Breast epithelium (tissue), 4 donors: ENCODE measurements around the gene KLHL29. TPM values are rescaled to one million over a fixed set of nuclear protein-coding genes. Genes with fewer than 3 reads are reported as not detected.

Experiments
- DNase-seq, 2 donors: peaks; one replicate each; pipeline ENCODE4 v3.0.0-alpha.2; 2019; ENCODE audit warnings: low spot score in 2 of 2
- H3K27ac ChIP-seq, 2 donors: fragments of 200-600 bp; sonication (generic) in 1 of 2; one replicate each; pipeline ENCODE4 v1.5.1; 2016 to 2019; ENCODE audit warnings: mild to moderate bottlenecking in 1 of 2
- H3K27me3 ChIP-seq, 2 donors: fragments of 200-600 bp; sonication (generic) in 1 of 2; one replicate each; pipeline versions ENCODE4 v1.5.1 to v1.6.0; 2017 to 2019; ENCODE audit warnings: control low read depth in 1 of 2, mild to moderate bottlenecking in 1 of 2
- H3K36me3 ChIP-seq: fragments of 200-600 bp; one replicate; pipeline ENCODE4 v1.5.1; 2019
- H3K4me1 ChIP-seq, 2 donors: fragments of 200-600 bp; sonication (generic); one replicate each; pipeline ENCODE4 v1.5.1; 2016 to 2019; ENCODE audit warnings: control low read depth in 1 of 2
- H3K4me3 ChIP-seq, 3 donors: fragments of 200-600 bp; sonication (generic); 1 replicate in 2 of 3; 2 replicates in 1 of 3; pipeline ENCODE4 v1.5.1; 2016 to 2019; ENCODE audit warnings: mild to moderate bottlenecking in 3 of 3, moderate library complexity in 2 of 3
- H3K9me3 ChIP-seq, 2 donors: fragments of 200-600 bp; sonication (generic) in 1 of 2; one replicate each; pipeline ENCODE4 v1.5.1; 2016 to 2019; ENCODE audit warnings: control low read depth in 1 of 2
- CTCF ChIP-seq, 3 donors: fragments of 450-650 bp; IDR thresholded peaks; one replicate each; pipeline ENCODE4 v1.5.1; 2016 to 2017; ENCODE audit warnings: antibody characterized with exemption in 3 of 3, mild to moderate bottlenecking in 3 of 3, moderate library complexity in 3 of 3
- POLR2A ChIP-seq: fragments of 450-650 bp; IDR thresholded peaks from one replicate; pipeline ENCODE4 v1.6.1; 2016; ENCODE audit warnings: antibody characterized with exemption, mild to moderate bottlenecking, moderate library complexity
- POLR2AphosphoS5 ChIP-seq, 3 donors: sonication (generic); formaldehyde crosslinking; IDR thresholded peaks; one replicate each; pipeline ENCODE4 v1.6.1; 2017; ENCODE audit warnings: antibody characterized with exemption in 3 of 3
- intact Hi-C: fragments of 100-400 bp; cut with DNase I; formaldehyde crosslinking; loops from one replicate; pipeline ENCODE4 v1.15.1; 2023; ENCODE audit warnings: low total_unique reads
- total RNA-seq, 3 donors: library from RNA; depleted of rRNA; stranded (reverse); fragments of >200 nt; gene quantifications; one replicate each; pipeline ENCODE4 v1.1.0, GENCODE V29; 2016

KLHL29 gene
- total RNA-seq, 3 donors from 2014 or later, result 4.5 to 20.9 (median 14.7) TPM

GRCh38 chr2:23654756-23655155 is 269.8 kb downstream of the KLHL29 start:
- Histone ChIP-seq H3K36me3 (no peaks in the 10 kb centered on the region), H3K4me3 (no peak overlapping the region), H3K27me3 (no peaks in the 10 kb centered on the region), H3K4me1 (no peaks in the 10 kb centered on the region), H3K27ac (no peak overlapping the region), H3K9me3 (no peaks in the 10 kb centered on the region)
- no peak for DNase-seq
- TF ChIP-seq POLR2A (no peak), POLR2AphosphoS5 (IDR thresholded peaks at IDR 0.05) (no peak), CTCF (IDR thresholded peaks at IDR 0.05) (no peak)
- intact Hi-C loops, result no loop called here

GRCh38 chr2:23655934-23656596 is 271.1 kb downstream of the KLHL29 start:
- no peak for DNase-seq
- intact Hi-C loops, result no loop called here
- TF ChIP-seq CTCF (IDR thresholded peaks at IDR 0.05) (no peak), POLR2AphosphoS5 (IDR thresholded peaks at IDR 0.05) (no peak), POLR2A (no peak)
- H3K36me3 ChIP-seq, result no peaks in the 10 kb centered on the region
- H3K9me3 ChIP-seq, result no peaks in the 10 kb centered on the region
- H3K27me3 ChIP-seq, result no peaks in the 10 kb centered on the region
- no peak overlapping the region for H3K27ac ChIP-seq
- H3K4me1 ChIP-seq, result no peaks in the 10 kb centered on the region
- H3K4me3 ChIP-seq, result no peak overlapping the region

- no peaks in the 10 kb centered on the region for H3K27me3 ChIP-seq
- H3K4me1 ChIP-seq, result no peaks in the 10 kb centered on the region
- TF ChIP-seq POLR2AphosphoS5 (IDR thresholded peaks at IDR 0.05), result no peak
- TF ChIP-seq CTCF (IDR thresholded peaks at IDR 0.05), result no peak
- no peak for TF ChIP-seq POLR2A
- H3K36me3 ChIP-seq, result no peaks in the 10 kb centered on the region
- no peak overlapping the region for H3K27ac ChIP-seq
- no peak overlapping the region for H3K4me3 ChIP-seq
- no peak for DNase-seq
- intact Hi-C loops, result no loop called here
- H3K9me3 ChIP-seq, result no peaks in the 10 kb centered on the region
Observed at GRCh38 chr2:23656597-23656973, 271.6 kb downstream of the KLHL29 start.

- H3K4me3 ChIP-seq, result no peak overlapping the region
- no peaks in the 10 kb centered on the region for H3K9me3 ChIP-seq
- H3K4me1 ChIP-seq, result no peaks in the 10 kb centered on the region
- no peak for DNase-seq
- no peaks in the 10 kb centered on the region for H3K27me3 ChIP-seq
- H3K27ac ChIP-seq, result no peak overlapping the region
- no peaks in the 10 kb centered on the region for H3K36me3 ChIP-seq
- intact Hi-C loops, result no loop called here
- no peak for TF ChIP-seq POLR2A
- TF ChIP-seq CTCF (IDR thresholded peaks at IDR 0.05), result no peak
- no peak for TF ChIP-seq POLR2AphosphoS5 (IDR thresholded peaks at IDR 0.05)
Observed at GRCh38 chr2:23657371-23657770, 272.4 kb downstream of the KLHL29 start.

- H3K36me3 ChIP-seq, result no peaks in the 10 kb centered on the region
- H3K9me3 ChIP-seq, result no peaks in the 10 kb centered on the region
- H3K27ac ChIP-seq, result no peak overlapping the region
- H3K27me3 ChIP-seq, result no peaks in the 10 kb centered on the region
- no peak overlapping the region for H3K4me3 ChIP-seq
- DNase-seq, result no peak
- H3K4me1 ChIP-seq, result no peaks in the 10 kb centered on the region
- intact Hi-C loops, result no loop called here
- TF ChIP-seq POLR2A (no peak), POLR2AphosphoS5 (IDR thresholded peaks at IDR 0.05) (no peak), CTCF (IDR thresholded peaks at IDR 0.05) (no peak)
Observed at GRCh38 chr2:23657934-23658333, 273.0 kb downstream of the KLHL29 start.
